OCI-LY3 (cell line): ENCODE results near the gene KCNJ18.
"Not testable (repeated sequence)": the region's sequence is repeated elsewhere in the genome, so short reads cannot be mapped to it uniquely, and the experiment has no call there.

Experiments used
- H2AFZ ChIP-seq: fragments of 200-600, 300-600 bp; shearing (Covaris generic); 2 replicates; pipeline ENCODE4 v1.6.0; 2014; ENCODE audit warnings: antibody characterized with exemption, low read depth, low read length
- H3K27ac ChIP-seq: fragments of 200-600, 300-600 bp; sonication (generic); 2 replicates; pipeline ENCODE4 v1.5.1; 2014; ENCODE audit warnings: mild to moderate bottlenecking, low read length, moderate library complexity, mixed read lengths
- H3K27me3 ChIP-seq: fragments of 200-600, 300-600 bp; sonication (generic); 2 replicates; pipeline ENCODE4 v1.6.1; 2014; ENCODE audit warnings: low read depth, low read length, mixed read lengths
- H3K36me3 ChIP-seq: fragments of 200-600, 300-600 bp; sonication (generic); replicated peaks from 2 replicates; pipeline ENCODE3; 2014; ENCODE audit warnings: low read depth, low read length, mixed read lengths
- H3K4me1 ChIP-seq: fragments of 300-600, 200-600 bp; sonication (generic); 2 replicates; pipeline ENCODE4 v1.6.1; 2014; ENCODE audit warnings: low read length, mixed read lengths
- H3K4me2 ChIP-seq: fragments of 200-600, 300-600 bp; sonication (generic); 2 replicates; pipeline ENCODE4 v1.6.1; 2014; ENCODE audit warnings: low read length, mixed read lengths
- H3K4me3 ChIP-seq: fragments of 300-600, 200-600 bp; sonication (generic); 2 replicates; pipeline ENCODE4 v1.5.1; 2014; ENCODE audit warnings: antibody characterized with exemption, mild to moderate bottlenecking, low read length, moderate library complexity
- H3K79me2 ChIP-seq: fragments of 300-600, 200-600 bp; shearing (Covaris generic); 2 replicates; pipeline ENCODE4 v1.6.1; 2014; ENCODE audit warnings: mild to moderate bottlenecking, low read length, mixed read lengths
- H3K9ac ChIP-seq: fragments of 300-600, 200-600 bp; shearing (Covaris generic); 2 replicates; pipeline ENCODE4 v1.6.0; 2014; ENCODE audit warnings: mild to moderate bottlenecking, low read length, moderate library complexity
- H3K9me3 ChIP-seq: fragments of 200-600, 300-600 bp; shearing (Covaris generic); 2 replicates; pipeline ENCODE4 v1.6.1; 2014; ENCODE audit warnings: low read length, mixed read lengths; ENCODE audit not compliant: insufficient read depth
- H4K20me1 ChIP-seq: fragments of 200-600, 300-600 bp; sonication (generic); 2 replicates; pipeline ENCODE4 v1.6.1; 2016; ENCODE audit warnings: low read length, mixed read lengths; ENCODE audit not compliant: insufficient read depth

Gene KCNJ18

GRCh38 chr17:21751111-21751510, 58.8 kb downstream of the KCNJ18 start:
- H3K79me2 ChIP-seq, H3K9ac ChIP-seq, H3K9me3 ChIP-seq, H3K36me3 ChIP-seq, H2AFZ ChIP-seq, H3K27ac ChIP-seq, H3K27me3 ChIP-seq, H3K4me1 ChIP-seq, H3K4me3 ChIP-seq, H4K20me1 ChIP-seq, H3K4me2 ChIP-seq: not testable (repeated sequence)
